Stimulated activated naive B cell treated with anti-CD40 and anti-IgM and Interleukin-4, amounts not matched to agents 10 μg/mL and 1 μg/mL and 100 μg/mL, for 72 hours (primary cell): Measurements from ENCODE around the gene ANK2.

Experiments
- ATAC-seq, 2 donors: fragments of 150-1000 bp; cut with Tn5 transposase; replicated peaks; 2 replicates each; pipeline ENCODE4 v1.10.0; 2021; ENCODE audit warnings: moderate library complexity in 1 of 2
- DNase-seq: peaks from one replicate; pipeline ENCODE4 v3.0.0; 2021
- H3K27ac Mint-ChIP-seq: one replicate; pipeline ENCODE4 v1.8.0; 2022; ENCODE audit warnings: mild to moderate bottlenecking, mixed read lengths
- H3K27me3 Mint-ChIP-seq, 2 donors: one replicate each; pipeline ENCODE4 v1.8.0; 2022; ENCODE audit warnings: mixed read lengths in 2 of 2
- H3K36me3 Mint-ChIP-seq, 2 donors: one replicate each; pipeline ENCODE4 v1.8.0; 2022; ENCODE audit warnings: mixed read lengths in 2 of 2, mild to moderate bottlenecking in 1 of 2
- H3K4me1 Mint-ChIP-seq, 2 donors: one replicate each; pipeline ENCODE4 v1.8.0; 2022; ENCODE audit warnings: mixed read lengths in 2 of 2, mild to moderate bottlenecking in 1 of 2
- H3K4me3 Mint-ChIP-seq, 2 donors: one replicate each; pipeline ENCODE4 v1.8.0; 2022; ENCODE audit warnings: mild to moderate bottlenecking in 2 of 2, mixed read lengths in 2 of 2, moderate library complexity in 1 of 2
- H3K9me3 Mint-ChIP-seq, 2 donors: one replicate each; pipeline ENCODE4 v1.8.0; 2022; ENCODE audit warnings: mixed read lengths in 2 of 2, mild to moderate bottlenecking in 1 of 2

ANK2 gene

GRCh38 chr4:113090954-113091353 is 41.5 kb downstream of the ANK2 start:
- Mint-ChIP-seq H3K27me3 (no peaks in the 10 kb centered on the region), H3K36me3 (no peaks in the 10 kb centered on the region), H3K9me3 (no peaks in the 10 kb centered on the region), H3K4me1 (no peaks in the 10 kb centered on the region), H3K27ac (no peak overlapping the region), H3K4me3 (no peak overlapping the region)
- DNase-seq (no peak), ATAC-seq (no peak)

- H3K27me3 Mint-ChIP-seq: no peaks in the 10 kb centered on the region
- no peaks in the 10 kb centered on the region for H3K9me3 Mint-ChIP-seq
- no peaks in the 10 kb centered on the region for H3K36me3 Mint-ChIP-seq
- H3K4me3 Mint-ChIP-seq: no peak overlapping the region
- DNase-seq (no peak), ATAC-seq (no peak)
- H3K4me1 Mint-ChIP-seq: no peaks in the 10 kb centered on the region
- H3K27ac Mint-ChIP-seq: no peak overlapping the region
Measured at GRCh38 chr4:113094331-113094730, 44.9 kb downstream of the ANK2 start.

- no peak for ATAC-seq
- Mint-ChIP-seq H3K36me3 (no peaks in the 10 kb centered on the region), H3K27me3 (no peaks in the 10 kb centered on the region), H3K4me1 (no peaks in the 10 kb centered on the region), H3K9me3 (no peaks in the 10 kb centered on the region), H3K4me3 (no peak overlapping the region), H3K27ac (no peak overlapping the region)
- no peak for DNase-seq
Measured at GRCh38 chr4:113094802-113095201, 45.3 kb downstream of the ANK2 start.

GRCh38 chr4:113101669-113102068 is 52.2 kb downstream of the ANK2 start:
- H3K4me3 Mint-ChIP-seq: no peak overlapping the region
- H3K27me3 Mint-ChIP-seq: peaks cover 0 to 9% of the 10 kb centered on the region in 2 donors
- H3K4me1 Mint-ChIP-seq: no peaks in the 10 kb centered on the region
- H3K27ac Mint-ChIP-seq: no peak overlapping the region
- H3K36me3 Mint-ChIP-seq: no peaks in the 10 kb centered on the region
- DNase-seq (no peak), ATAC-seq (no peak)
- no peaks in the 10 kb centered on the region for H3K9me3 Mint-ChIP-seq

GRCh38 chr4:113103556-113103955 is 54.1 kb downstream of the ANK2 start:
- Mint-ChIP-seq H3K27me3 (peaks cover 0 to 9% of the 10 kb centered on the region in 2 donors), H3K4me1 (no peaks in the 10 kb centered on the region), H3K27ac (no peak overlapping the region), H3K4me3 (no peak overlapping the region), H3K9me3 (no peaks in the 10 kb centered on the region), H3K36me3 (no peaks in the 10 kb centered on the region)
- DNase-seq (no peak), ATAC-seq (no peak)

GRCh38 chr4:113106108-113106507 is 56.7 kb downstream of the ANK2 start:
- ATAC-seq (no peak), DNase-seq (no peak)
- H3K27me3 Mint-ChIP-seq: peaks cover 0 to 9% of the 10 kb centered on the region in 2 donors
- no peaks in the 10 kb centered on the region for H3K9me3 Mint-ChIP-seq
- H3K4me3 Mint-ChIP-seq: no peak overlapping the region
- no peaks in the 10 kb centered on the region for H3K4me1 Mint-ChIP-seq
- H3K27ac Mint-ChIP-seq: no peak overlapping the region
- H3K36me3 Mint-ChIP-seq: no peaks in the 10 kb centered on the region

- Mint-ChIP-seq H3K36me3 (no peaks in the 10 kb centered on the region), H3K4me1 (no peaks in the 10 kb centered on the region), H3K27ac (no peak overlapping the region), H3K9me3 (no peaks in the 10 kb centered on the region), H3K4me3 (no peak overlapping the region), H3K27me3 (peaks cover 0 to 12% of the 10 kb centered on the region in 2 donors)
- no peak for ATAC-seq
- no peak for DNase-seq
Measured at GRCh38 chr4:113109106-113109718, 59.8 kb downstream of the ANK2 start.

- no peak overlapping the region for H3K4me3 Mint-ChIP-seq
- no peaks in the 10 kb centered on the region for H3K36me3 Mint-ChIP-seq
- DNase-seq: no peak
- no peaks in the 10 kb centered on the region for H3K4me1 Mint-ChIP-seq
- no peaks in the 10 kb centered on the region for H3K9me3 Mint-ChIP-seq
- H3K27me3 Mint-ChIP-seq: peaks cover 0 to 12% of the 10 kb centered on the region in 2 donors
- H3K27ac Mint-ChIP-seq: no peak overlapping the region
- no peak for ATAC-seq
Measured at GRCh38 chr4:113112338-113112978, 63.0 kb downstream of the ANK2 start.

- no peak overlapping the region for H3K4me3 Mint-ChIP-seq
- H3K4me1 Mint-ChIP-seq: no peaks in the 10 kb centered on the region
- H3K27ac Mint-ChIP-seq: no peak overlapping the region
- no peak for DNase-seq
- H3K9me3 Mint-ChIP-seq: no peaks in the 10 kb centered on the region
- ATAC-seq: no peak
- H3K36me3 Mint-ChIP-seq: no peaks in the 10 kb centered on the region
- H3K27me3 Mint-ChIP-seq: peaks cover 0 to 12% of the 10 kb centered on the region in 2 donors
Measured at GRCh38 chr4:113113151-113113550, 63.7 kb downstream of the ANK2 start.

GRCh38 chr4:113114884-113115283 is 65.4 kb downstream of the ANK2 start:
- Mint-ChIP-seq H3K4me3 (no peak overlapping the region), H3K36me3 (no peaks in the 10 kb centered on the region), H3K27ac (no peak overlapping the region), H3K27me3 (peaks cover 0 to 12% of the 10 kb centered on the region in 2 donors), H3K4me1 (no peaks in the 10 kb centered on the region), H3K9me3 (no peaks in the 10 kb centered on the region)
- no peak for DNase-seq
- ATAC-seq: no peak

- Mint-ChIP-seq H3K27ac (no peak overlapping the region), H3K4me3 (no peak overlapping the region), H3K27me3 (peaks cover 0 to 12% of the 10 kb centered on the region in 2 donors), H3K36me3 (no peaks in the 10 kb centered on the region), H3K4me1 (no peaks in the 10 kb centered on the region), H3K9me3 (no peaks in the 10 kb centered on the region)
- ATAC-seq (no peak), DNase-seq (no peak)
Measured at GRCh38 chr4:113116414-113117357, 67.2 kb downstream of the ANK2 start.

GRCh38 chr4:113117358-113117702 is 67.9 kb downstream of the ANK2 start:
- H3K9me3 Mint-ChIP-seq: no peaks in the 10 kb centered on the region
- H3K4me1 Mint-ChIP-seq: no peaks in the 10 kb centered on the region
- H3K27ac Mint-ChIP-seq: no peak overlapping the region
- H3K27me3 Mint-ChIP-seq: peaks cover 0 to 10% of the 10 kb centered on the region in 2 donors
- no peaks in the 10 kb centered on the region for H3K36me3 Mint-ChIP-seq
- ATAC-seq: no peak
- H3K4me3 Mint-ChIP-seq: no peak overlapping the region
- no peak for DNase-seq

- Mint-ChIP-seq H3K4me3 (no peak overlapping the region), H3K27me3 (no peaks in the 10 kb centered on the region), H3K4me1 (no peaks in the 10 kb centered on the region), H3K9me3 (no peaks in the 10 kb centered on the region), H3K27ac (no peak overlapping the region), H3K36me3 (no peaks in the 10 kb centered on the region)
- DNase-seq (no peak), ATAC-seq (no peak)
Measured at GRCh38 chr4:113122066-113122465, 72.6 kb downstream of the ANK2 start.

- Mint-ChIP-seq H3K4me1 (no peaks in the 10 kb centered on the region), H3K27ac (no peak overlapping the region), H3K27me3 (no peaks in the 10 kb centered on the region), H3K4me3 (no peak overlapping the region), H3K9me3 (no peaks in the 10 kb centered on the region), H3K36me3 (no peaks in the 10 kb centered on the region)
- ATAC-seq (no peak), DNase-seq (no peak)
Measured at GRCh38 chr4:113125418-113125817, 76.0 kb downstream of the ANK2 start.

GRCh38 chr4:113131136-113131535 is 81.7 kb downstream of the ANK2 start:
- DNase-seq: no peak
- no peaks in the 10 kb centered on the region for H3K9me3 Mint-ChIP-seq
- no peak overlapping the region for H3K27ac Mint-ChIP-seq
- peaks cover 0 to 6% of the 10 kb centered on the region in 2 donors for H3K27me3 Mint-ChIP-seq
- no peak overlapping the region for H3K4me3 Mint-ChIP-seq
- no peaks in the 10 kb centered on the region for H3K4me1 Mint-ChIP-seq
- H3K36me3 Mint-ChIP-seq: no peaks in the 10 kb centered on the region
- no peak for ATAC-seq
